Stimulated activated memory B cell treated with anti-CD40 and anti-IgM and Interleukin-4, amounts not matched to agents 10 μg/mL and 1 μg/mL and 100 μg/mL, for 72 hours (primary cell): Measurements from ENCODE around the gene DENND1C.
A peak's percentile ranks its signal among the peaks of the same experiment; 100 is the strongest.
"Not testable (repeated sequence)": the region's sequence is repeated elsewhere in the genome, so short reads cannot be mapped to it uniquely, and the experiment has no call there.

Experiments
- ATAC-seq: fragments of 150-1000 bp; cut with Tn5 transposase; 2 replicates; pipeline ENCODE4 v1.10.0; 2021
- H3K27ac Mint-ChIP-seq: one replicate; pipeline ENCODE4 v1.8.0; 2022; ENCODE audit warnings: mild to moderate bottlenecking, mixed read lengths
- H3K27me3 Mint-ChIP-seq: one replicate; pipeline ENCODE4 v1.8.0; 2022; ENCODE audit warnings: mixed read lengths
- H3K36me3 Mint-ChIP-seq: one replicate; pipeline ENCODE4 v1.8.0; 2022; ENCODE audit warnings: mixed read lengths
- H3K4me1 Mint-ChIP-seq: one replicate; pipeline ENCODE4 v1.8.0; 2022; ENCODE audit warnings: mixed read lengths
- H3K4me3 Mint-ChIP-seq: one replicate; pipeline ENCODE4 v1.8.0; 2022; ENCODE audit warnings: mild to moderate bottlenecking, moderate library complexity, mixed read lengths
- H3K9me3 Mint-ChIP-seq: one replicate; pipeline ENCODE4 v1.8.0; 2022; ENCODE audit warnings: mixed read lengths

The DENND1C gene

DNA sequence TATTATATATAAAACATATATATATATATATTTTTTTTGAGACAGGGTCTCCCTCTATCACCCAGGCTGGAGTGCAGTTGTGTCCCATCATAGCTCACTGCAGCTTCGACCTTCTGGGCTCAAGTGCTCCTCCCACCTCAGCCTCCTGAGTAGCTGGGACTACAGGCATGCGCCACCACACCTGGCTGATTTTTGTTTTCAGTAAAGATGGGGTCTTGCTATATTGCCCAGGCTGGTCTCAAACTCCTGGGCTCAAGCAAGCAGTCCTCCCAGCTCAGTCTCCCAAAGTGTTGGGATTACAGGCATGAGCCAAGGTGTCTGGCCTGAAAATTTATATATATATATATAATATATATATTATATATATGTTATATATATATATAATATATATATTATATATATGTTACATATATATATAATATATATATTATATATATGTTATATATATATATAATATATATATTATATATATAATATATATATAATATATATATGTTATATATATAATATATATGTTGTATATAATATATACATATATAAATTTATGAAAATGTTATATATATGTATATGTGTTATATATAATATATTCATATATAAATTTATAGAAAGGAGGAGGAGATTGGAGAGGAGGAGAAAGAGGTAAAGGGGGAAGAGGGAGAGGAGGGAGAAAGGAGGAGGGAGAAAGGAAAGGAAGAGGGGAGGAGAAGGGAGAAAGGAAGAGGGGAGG lies 52.7 kb downstream of the DENND1C start:
- H3K27me3 Mint-ChIP-seq, H3K27ac Mint-ChIP-seq, H3K36me3 Mint-ChIP-seq, H3K9me3 Mint-ChIP-seq, H3K4me1 Mint-ChIP-seq, ATAC-seq, H3K4me3 Mint-ChIP-seq: not testable (repeated sequence)

DNA sequence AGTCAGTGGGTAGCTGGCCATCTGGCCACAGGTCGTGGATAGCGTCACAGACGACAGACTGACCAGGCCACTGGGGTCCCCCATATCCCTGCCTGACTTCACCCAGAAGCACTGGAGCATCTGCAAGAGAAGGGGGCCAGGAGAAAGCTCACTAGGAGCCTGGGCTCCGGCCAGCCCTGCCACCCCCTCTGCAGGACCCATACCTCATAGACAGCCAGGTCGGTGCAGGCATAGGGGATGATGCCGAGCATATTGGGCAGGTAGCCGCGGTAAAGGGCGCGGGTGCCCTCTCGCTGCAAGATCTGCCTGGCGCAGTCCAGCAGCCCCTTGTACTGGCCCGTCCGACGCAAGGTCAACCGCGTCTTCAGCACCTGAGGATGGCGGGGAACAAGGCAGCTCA lies 54.5 kb downstream of the DENND1C start:
- Mint-ChIP-seq H3K4me1 (peaks cover 25% of the 10 kb centered on the region), H3K27ac (no peak overlapping the region), H3K27me3 (peaks cover 9% of the 10 kb centered on the region), H3K4me3 (no peak overlapping the region), H3K36me3 (peaks cover 4% of the 10 kb centered on the region), H3K9me3 (no peaks in the 10 kb centered on the region)
- ATAC-seq, result no peak

DNA sequence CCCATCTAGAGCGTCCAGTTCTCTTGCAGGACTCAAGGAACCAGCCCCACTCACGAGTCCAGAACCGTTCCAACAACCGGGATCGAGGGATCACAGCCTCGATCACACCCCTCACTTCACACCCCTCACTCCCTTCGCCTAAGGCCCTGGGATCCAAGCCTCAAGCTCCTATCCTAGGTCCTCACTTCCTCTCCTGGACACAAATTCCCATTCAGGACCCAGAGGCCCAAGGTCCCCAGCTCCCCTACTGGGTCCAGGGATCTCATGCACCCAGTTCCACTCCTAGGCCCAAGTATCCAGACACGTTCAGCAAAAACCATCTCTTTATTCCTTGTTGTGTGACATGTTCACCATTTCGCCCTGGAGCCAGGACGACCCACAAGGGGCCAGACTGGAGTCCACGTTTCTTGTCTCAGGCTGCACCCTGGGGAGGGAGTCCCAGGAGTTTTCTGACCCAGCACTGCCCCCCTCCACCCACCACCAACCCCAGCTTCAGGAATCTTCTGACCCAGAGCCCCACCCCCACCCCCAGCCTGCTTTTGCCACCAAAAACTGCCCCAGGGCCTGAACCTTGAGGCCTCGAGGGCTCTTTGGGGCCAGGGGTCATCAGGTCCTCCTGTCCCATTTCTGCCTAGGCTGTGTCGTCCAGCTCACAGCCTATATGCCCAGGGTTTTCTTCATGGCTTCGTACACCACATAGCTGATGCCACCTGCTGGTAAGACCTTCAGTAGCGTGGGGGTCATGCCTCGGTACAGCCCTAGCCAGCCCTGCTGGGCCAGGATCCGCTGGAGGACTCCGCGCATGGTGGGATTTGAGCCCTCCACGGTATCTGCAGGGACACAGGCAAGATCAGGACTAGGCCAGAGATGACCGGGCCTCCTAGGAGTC lies 55.6 kb downstream of the DENND1C start:
- Mint-ChIP-seq H3K27me3 (no peaks in the 10 kb centered on the region), H3K27ac (peak overlapping the region; percentile 72), H3K4me1 (peaks cover 35% of the 10 kb centered on the region), H3K36me3 (peaks cover 11% of the 10 kb centered on the region), H3K9me3 (no peaks in the 10 kb centered on the region), H3K4me3 (peak overlapping the region; percentile 62)
- no peak for ATAC-seq

DNA sequence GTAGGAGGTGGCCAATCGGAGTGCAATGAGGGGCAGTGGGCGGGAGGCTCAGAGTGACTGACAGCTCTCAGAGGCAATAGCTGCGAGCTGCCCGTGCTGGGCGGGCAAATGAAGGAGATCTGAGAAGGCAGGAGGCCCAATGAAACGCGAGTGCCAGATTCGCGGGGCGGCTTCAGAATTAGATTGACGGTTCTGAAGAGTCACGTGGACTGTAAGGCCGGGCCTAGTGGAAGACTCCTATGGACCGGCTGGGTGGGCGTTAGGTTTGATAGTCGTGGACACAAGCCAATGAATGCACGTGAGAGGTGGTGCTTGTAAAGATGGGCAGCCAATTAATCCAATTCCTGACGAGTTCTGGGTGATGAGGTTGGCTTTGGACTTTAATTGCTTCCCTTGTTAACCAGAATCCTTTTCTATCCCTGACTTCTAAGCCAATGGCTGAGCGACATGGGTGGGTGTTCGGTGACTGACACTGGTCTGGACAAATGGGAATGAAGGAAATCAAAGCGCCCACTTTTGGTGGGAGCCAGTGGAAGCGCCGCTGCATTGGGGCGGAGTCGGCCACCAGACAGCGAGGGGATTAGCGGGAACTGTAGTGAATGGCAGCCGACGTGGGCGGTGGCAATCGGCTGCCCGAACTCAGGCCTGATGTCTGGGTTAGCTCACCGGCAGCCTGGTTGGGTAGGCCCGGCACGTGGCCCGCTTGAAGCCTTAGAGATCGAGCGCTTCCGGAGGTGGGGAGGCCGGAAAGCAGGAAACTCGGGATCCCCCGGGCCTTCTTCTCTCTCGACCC lies 56.5 kb downstream of the DENND1C start:
- Mint-ChIP-seq H3K27ac (peak overlapping the region; percentile 72), H3K9me3 (no peaks in the 10 kb centered on the region), H3K4me1 (peaks cover 35% of the 10 kb centered on the region), H3K4me3 (peak overlapping the region; percentile 62), H3K27me3 (no peaks in the 10 kb centered on the region), H3K36me3 (peaks cover 16% of the 10 kb centered on the region)
- ATAC-seq, result peak; percentile 96

DNA sequence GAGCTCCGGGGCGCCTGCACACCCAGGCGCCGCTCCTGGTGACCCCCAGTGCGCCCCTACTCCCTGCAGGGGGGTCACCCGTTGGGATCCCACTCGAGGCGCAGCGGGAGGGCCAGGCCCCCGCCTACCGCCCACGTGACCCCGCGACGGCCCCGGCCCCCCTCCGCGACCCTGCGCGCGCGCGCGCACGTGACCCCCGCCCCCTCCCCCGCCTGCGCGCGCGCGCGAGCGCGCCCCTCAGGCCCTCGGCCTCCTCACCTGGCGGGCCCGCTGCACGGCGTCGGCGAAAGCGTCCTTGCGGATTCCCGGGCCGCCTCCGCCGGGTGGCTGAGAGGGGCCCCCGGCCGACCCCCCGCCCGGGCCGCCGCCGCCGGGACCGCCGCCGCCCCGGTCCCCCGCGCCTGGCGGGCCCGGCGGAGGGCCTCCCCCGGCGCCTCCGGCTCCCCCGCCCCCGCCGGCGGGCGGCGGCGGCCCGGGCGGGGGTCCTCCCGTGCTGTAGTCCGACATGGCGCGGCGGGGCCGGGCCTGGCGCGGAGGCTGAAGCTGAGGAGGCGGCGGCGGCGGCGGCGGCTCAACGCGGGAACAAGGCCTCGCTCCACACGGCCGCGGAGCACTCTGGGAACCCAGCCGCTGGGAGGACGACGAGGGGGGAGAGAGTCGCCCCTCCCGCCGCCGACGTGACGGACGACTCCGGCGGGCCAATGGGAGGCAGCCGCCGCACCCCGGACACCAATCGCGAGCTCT lies 57.2 kb downstream of the DENND1C start, which contains the start of gene KHSRP:
KHSRP (minus strand) TSS at position 617 of the 744 bp plus-strand sequence; CDS start at position 507, 110 bp downstream.
- Mint-ChIP-seq H3K27me3 (no peaks in the 10 kb centered on the region), H3K36me3 (peaks cover 22% of the 10 kb centered on the region), H3K4me3 (peak within 1 kb of the TSS; percentile 92), H3K27ac (peak within 1 kb of the TSS; percentile 72), H3K9me3 (no peaks in the 10 kb centered on the region), H3K4me1 (peaks cover 35% of the 10 kb centered on the region)
- ATAC-seq, result no peak

DNA sequence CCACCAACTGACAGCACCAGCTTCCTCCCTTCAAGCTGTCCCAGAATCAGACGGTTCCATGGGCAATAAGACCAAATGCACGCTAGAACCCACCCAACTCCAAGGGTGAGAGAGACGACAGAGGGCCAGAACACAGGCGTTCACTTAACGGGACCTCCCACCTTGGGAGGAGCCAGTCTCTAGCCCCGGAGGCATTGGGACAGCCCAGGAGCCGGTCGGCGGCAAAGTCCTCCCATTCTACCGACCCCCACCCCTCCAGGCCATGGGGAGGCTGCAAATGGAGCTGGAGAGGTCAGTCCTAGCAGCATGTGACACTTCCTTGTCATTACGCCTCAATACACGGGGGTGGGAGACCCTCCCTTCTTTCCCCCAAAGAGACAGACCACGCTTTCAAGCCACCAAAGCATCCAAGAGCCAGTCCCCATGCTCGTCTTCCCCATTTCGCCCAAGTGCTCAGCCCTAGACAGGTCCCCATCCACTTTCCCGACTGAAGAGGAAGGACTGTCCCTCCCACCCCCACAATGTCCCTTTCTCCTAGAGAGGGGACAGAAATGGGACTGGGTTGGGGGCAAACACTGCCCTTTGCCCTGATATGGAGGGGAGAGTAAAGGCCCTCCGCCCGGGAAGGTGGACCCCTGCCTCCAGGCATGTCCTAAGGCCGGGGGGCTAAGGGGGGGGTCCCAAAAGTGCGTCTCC lies 57.9 kb downstream of the DENND1C start:
- Mint-ChIP-seq H3K4me3 (peak overlapping the region; percentile 92), H3K9me3 (no peaks in the 10 kb centered on the region), H3K27ac (peak overlapping the region; percentile 72), H3K4me1 (peaks cover 35% of the 10 kb centered on the region), H3K27me3 (no peaks in the 10 kb centered on the region), H3K36me3 (peaks cover 30% of the 10 kb centered on the region)
- no peak for ATAC-seq

DNA sequence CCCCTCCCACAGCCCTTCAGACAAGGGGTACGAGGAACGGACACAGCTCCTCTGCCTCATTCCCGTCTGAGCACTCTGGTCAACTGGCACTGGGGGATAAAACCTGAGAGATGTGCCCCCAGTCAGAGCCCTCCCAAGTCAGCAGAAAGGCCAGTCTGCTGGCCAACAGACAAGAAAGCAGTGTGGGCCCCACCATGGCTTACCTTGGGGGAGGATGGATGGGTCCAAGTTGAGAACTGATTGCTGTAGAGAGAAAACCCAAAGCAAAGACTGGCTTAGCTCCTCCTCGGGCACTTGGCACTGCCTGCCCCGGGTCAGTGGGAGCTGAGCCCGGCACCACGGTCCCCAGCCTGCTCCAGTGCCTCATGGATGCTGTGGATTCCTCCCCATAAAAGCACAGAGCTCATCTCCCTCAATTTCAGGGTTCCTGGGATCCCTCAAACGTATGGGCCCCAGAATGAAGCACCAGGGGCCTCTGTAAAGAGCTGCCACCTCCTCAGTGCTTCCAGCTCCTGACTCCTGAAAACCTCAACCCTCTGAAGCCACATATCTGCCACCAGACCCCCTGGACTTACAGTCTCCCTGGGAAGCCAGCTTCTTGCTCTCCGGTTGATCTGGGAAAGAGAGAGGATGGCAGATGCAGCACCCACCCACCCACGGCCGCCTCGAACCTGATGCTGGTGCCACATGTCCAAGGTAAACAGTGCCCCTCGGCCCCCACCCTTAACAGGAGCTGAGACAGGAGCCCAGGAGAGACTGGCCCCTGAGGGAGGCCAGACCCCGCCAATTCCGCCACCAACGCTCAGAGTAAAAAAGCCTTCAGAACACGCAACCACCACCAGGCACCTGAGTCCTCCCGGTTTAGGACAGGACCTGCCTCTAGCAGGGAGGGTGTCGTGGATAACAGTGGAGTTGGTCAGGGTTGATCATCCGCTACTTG lies 60.2 kb downstream of the DENND1C start:
- H3K36me3 Mint-ChIP-seq, result peaks cover 48% of the 10 kb centered on the region
- H3K27ac Mint-ChIP-seq, result no peak overlapping the region
- no peak overlapping the region for H3K4me3 Mint-ChIP-seq
- peaks cover 35% of the 10 kb centered on the region for H3K4me1 Mint-ChIP-seq
- H3K9me3 Mint-ChIP-seq, result no peaks in the 10 kb centered on the region
- H3K27me3 Mint-ChIP-seq, result no peaks in the 10 kb centered on the region
- no peak for ATAC-seq

DNA sequence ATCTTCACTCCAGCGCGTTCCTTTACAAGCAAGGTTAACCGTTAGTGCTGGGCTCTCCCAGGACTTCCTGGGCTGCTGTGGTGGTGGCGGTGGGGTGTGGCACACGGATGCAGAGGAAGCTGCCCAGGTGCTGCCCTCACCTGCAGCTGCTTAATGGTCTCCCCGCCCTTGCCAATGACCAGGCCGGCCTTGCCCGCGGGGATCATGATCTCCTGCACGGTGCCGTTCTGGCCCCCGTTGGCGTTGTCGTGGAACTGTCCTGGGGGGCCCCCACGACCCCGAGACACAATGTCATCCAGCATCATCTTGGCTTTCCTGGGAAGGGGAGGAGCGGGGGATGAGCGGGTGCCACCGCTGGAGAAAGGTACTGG lies 63.0 kb downstream of the DENND1C start:
- peaks cover 73% of the 10 kb centered on the region for H3K36me3 Mint-ChIP-seq
- H3K27me3 Mint-ChIP-seq, result no peaks in the 10 kb centered on the region
- no peaks in the 10 kb centered on the region for H3K9me3 Mint-ChIP-seq
- no peak overlapping the region for H3K27ac Mint-ChIP-seq
- no peak overlapping the region for H3K4me3 Mint-ChIP-seq
- H3K4me1 Mint-ChIP-seq, result peaks cover 24% of the 10 kb centered on the region
- no peak for ATAC-seq

DNA sequence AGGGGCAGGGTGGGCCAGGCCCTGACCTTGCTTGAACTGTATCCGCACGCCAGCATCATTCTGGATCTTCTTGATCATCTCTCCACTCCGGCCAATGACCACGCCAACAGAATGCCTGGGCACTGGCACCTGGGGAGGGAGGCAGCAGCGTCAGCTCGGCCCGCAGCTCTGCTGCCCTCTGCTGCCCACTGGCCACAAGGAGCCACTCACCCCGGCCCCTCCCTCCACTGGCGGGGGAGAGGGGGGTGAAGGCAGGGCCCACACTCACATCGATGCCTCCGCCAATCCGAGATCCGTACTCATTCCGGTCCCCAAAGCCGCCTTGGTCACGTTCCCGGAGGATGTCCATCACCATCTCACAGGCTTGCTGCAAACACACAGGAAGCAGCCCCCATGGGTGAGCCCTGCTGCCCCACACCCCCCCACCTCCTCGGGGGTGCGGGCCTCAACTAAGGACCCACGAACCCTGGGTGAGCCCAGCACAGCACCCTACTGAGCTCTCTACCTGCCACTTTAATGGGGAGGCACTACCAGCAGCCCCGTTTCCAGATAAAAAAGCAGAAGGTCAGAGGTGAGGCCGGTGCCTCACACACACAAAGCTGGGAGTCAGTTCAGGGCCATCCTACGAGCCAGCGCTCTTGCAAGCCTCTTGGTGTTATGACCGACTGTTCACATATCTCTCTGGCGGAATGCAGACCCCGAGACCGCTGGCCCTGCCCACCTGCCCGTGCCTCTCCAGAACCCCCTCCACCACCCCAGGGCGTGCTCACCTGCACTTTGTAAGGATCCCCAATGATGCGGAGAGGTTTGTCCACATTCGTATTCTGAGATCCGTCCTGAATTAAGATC lies 63.6 kb downstream of the DENND1C start:
- H3K36me3 Mint-ChIP-seq, result peaks cover 73% of the 10 kb centered on the region
- H3K4me3 Mint-ChIP-seq, result no peak overlapping the region
- peaks cover 18% of the 10 kb centered on the region for H3K4me1 Mint-ChIP-seq
- H3K27me3 Mint-ChIP-seq, result no peaks in the 10 kb centered on the region
- no peak for ATAC-seq
- H3K9me3 Mint-ChIP-seq, result no peaks in the 10 kb centered on the region
- no peak overlapping the region for H3K27ac Mint-ChIP-seq
